H1 (cell line): Measurements from ENCODE around the gene SMAD1. TPM values are rescaled to one million over a fixed set of nuclear protein-coding genes. Genes with fewer than 3 reads are reported as not detected.

ENCODE experiments used
- CHD7 ChIP-seq: fragments of 300-600 bp; sonication (generic); IDR thresholded peaks from 2 replicates; pipeline ENCODE4 v1.7.1; 2012; ENCODE audit warnings: low read length, moderate library complexity, mild to moderate bottlenecking, inconsistent platforms; ENCODE audit not compliant: insufficient replicate concordance
- CTBP2 ChIP-seq: IDR thresholded peaks from 2 replicates; pipeline ENCODE4 v1.7.0; 2011; ENCODE audit warnings: borderline replicate concordance, mild to moderate bottlenecking, moderate library complexity, mixed read lengths, low read length; ENCODE audit not compliant: insufficient read depth, insufficient read length
- SIRT6 ChIP-seq: IDR thresholded peaks from one replicate; pipeline ENCODE4 v1.7.1; 2012; ENCODE audit warnings: low read length, inconsistent platforms
- polyA plus RNA-seq, 7 experiments: library from polyadenylated mRNA; depleted of rRNA in 3 of 7; stranded (reverse) in 5 of 7; unstranded in 2 of 7; fragments of >200 nt in 5 of 7; fragments of 200-250 nt in 2 of 7; gene quantifications; 1 replicate in 5 of 7; 2 replicates in 1 of 7; 4 replicates in 1 of 7; pipeline versions ENCODE4 v1.2.1 to v1.2.3, GENCODE V29; 2011 to 2013; ENCODE audit warnings: missing spikeins in 2 of 7, mixed read lengths in 2 of 7
- total RNA-seq: library from RNA; stranded (reverse); fragmentation: NEBNext Ultra II Directional; extraction: Animal tissue kit (Norgen Biotek cat#: 25700); gene quantifications from 2 replicates; pipeline ENCODE4 v1.2.1, GENCODE V29; 2021

SMAD1 gene
- total and polyA plus RNA-seq, 2 of the 8 experiments (the other 6 are each of a cell fraction or from before 2014, with no cell fraction given), result 22.6 to 25.3 TPM

GRCh38 chr4:145484225-145484846, 2.7 kb downstream of the SMAD1 start (continued):
- TF ChIP-seq CHD7 (no peak), CTBP2 (no peak), SIRT6 (no peak)
